HFF-Myc (cell line): ENCODE data around the gene AKR1C4.

Experiments
- DNase-seq: peaks from one replicate; pipeline ENCODE4 v3.0.0-alpha.2; 2011; ENCODE audit warnings: low read depth; ENCODE audit errors: extremely low read depth
- H3K4me3 ChIP-seq: replicated peaks from 2 replicates; pipeline ENCODE4 v1.5.1; 2011; ENCODE audit warnings: low read depth, mild to moderate bottlenecking, control low read depth, low read length
- CTCF ChIP-seq: IDR thresholded peaks from 2 replicates; pipeline ENCODE4 v1.5.1; 2012; ENCODE audit warnings: mild to moderate bottlenecking, low read depth, low read length, control low read depth; ENCODE audit errors: missing control alignments

Gene AKR1C4

GRCh38 chr10:5266804-5267203 lies 70.2 kb downstream of the AKR1C4 start:
- H3K4me3 ChIP-seq, result no peak overlapping the region
- no peak for DNase-seq
- no peak for TF ChIP-seq CTCF

- no peak overlapping the region for H3K4me3 ChIP-seq
- no peak for TF ChIP-seq CTCF
- no peak for DNase-seq
These were observed 71.6 kb downstream of the AKR1C4 start for GRCh38 chr10:5268234-5268633.
